ENCODE results near the gene PFKM. TPM values are rescaled to one million over a fixed set of nuclear protein-coding genes. Genes with fewer than 3 reads are reported as not detected.

PFKM gene
- total and polyA plus RNA-seq, 9 of the 15 experiments (the other 6 are each of a cell fraction or from before 2014, with no cell fraction given), result 16.5 to 39.9 (median 31.7) TPM

DNA sequence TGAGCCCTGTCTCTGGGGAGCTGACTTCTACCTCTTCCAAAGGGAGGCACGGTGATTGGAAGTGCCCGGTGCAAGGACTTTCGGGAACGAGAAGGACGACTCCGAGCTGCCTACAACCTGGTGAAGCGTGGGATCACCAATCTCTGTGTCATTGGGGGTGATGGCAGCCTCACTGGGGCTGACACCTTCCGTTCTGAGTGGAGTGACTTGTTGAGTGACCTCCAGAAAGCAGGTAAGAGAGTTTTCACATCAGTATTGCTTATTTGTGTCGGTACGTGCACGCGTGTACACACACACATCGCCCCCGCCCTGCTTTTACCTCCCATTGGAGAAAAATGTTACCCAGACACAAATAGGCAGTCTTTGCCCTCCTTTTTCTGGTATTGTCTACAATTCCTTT, 13.7 kb downstream of the PFKM start:
- ChIA-PET POLR2A (interaction anchor here (0.7 to 1.3 kb wide), 4 partner anchors 10 to 34 kb away, joined by 3 to 4 read pairs (median 3); partner anchors contain the start of gene PFKM), CTCF (ENCODE audit: low intra/inter-chr PET ratio) (no interaction called here)
- ATAC-seq (no peak), DNase-seq (ENCODE audit: extremely low read depth in 1 of 4, low spot score in 3 of 4) (no peak), FAIRE-seq (no peak)
- Histone ChIP-seq H3K36me3 (ENCODE audit: control insufficient read depth, insufficient read depth, low read length) (peaks cover 68% of the 10 kb centered on the region; the same call in 2 of the 3 replicates), H3K27me3 (ENCODE audit: control insufficient read depth in 2 of 2, insufficient read depth in 2 of 2, low read length in 2 of 2) (no peaks in the 10 kb centered on the region), H3K4me3 (no peak overlapping the region), H3K9me3 (replicated peaks; ENCODE audit: control insufficient read depth, insufficient read depth, low read depth, low read length) (no peaks in the 10 kb centered on the region), H3K79me2 (ENCODE audit: control insufficient read depth, insufficient read depth, low read length) (no peaks in the 10 kb centered on the region), H4K20me1 (replicated peaks; ENCODE audit: control insufficient read depth, insufficient read depth, low read length) (no peaks in the 10 kb centered on the region), H3K4me2 (ENCODE audit: insufficient read depth, low read length) (no peak overlapping the region), H2AFZ (ENCODE audit: low read depth, low read length) (no peak overlapping the region), H3K9ac (ENCODE audit: insufficient read depth in 1 of 2, low read depth in 2 of 2, low read length in 2 of 2) (no peak overlapping the region), H3K9me1 (ENCODE audit: control insufficient read depth, insufficient read depth, low read length) (no peaks in the 10 kb centered on the region), H3K27ac (ENCODE audit: extremely low read depth, low read depth, low read length) (no peak overlapping the region), H3K4me1 (replicated peaks in 1 of 2; ENCODE audit: control insufficient read depth in 2 of 2, insufficient read depth in 2 of 2, low read length in 2 of 2) (no peaks in the 10 kb centered on the region)
- intact Hi-C loops (cut with micrococcal nuclease), result no loop called here
- BruUV-seq (replicated peaks), result no TSS peak
- 79% methylated on average over 14 of the region's 14 CpGs for WGBS (ENCODE audit: insufficient coverage, low coverage, missing lambda C conversion rate)
- TF ChIP-seq MTA2 (IDR thresholded peaks at IDR 0.05; ENCODE audit: low read depth) (no peak), MCM2 (IDR thresholded peaks at IDR 0.05; ENCODE audit: low read depth) (no peak), ILK (tag; IDR thresholded peaks at IDR 0.05; ENCODE audit: borderline replicate concordance, low read depth) (no peak), GABPB2 (CRISPR knock-in tag; conservative IDR thresholded peaks at IDR 0.05) (no peak), GABPA (tag; conservative IDR thresholded peaks at IDR 0.05; ENCODE audit: low read depth) (no peak), CEBPB (tag; IDR thresholded peaks at IDR 0.05) (no peak), PTBP1 (IDR thresholded peaks at IDR 0.05; ENCODE audit: low read depth, low read length) (no peak), STAG1 (CRISPR knock-in tag; IDR thresholded peaks at IDR 0.05; ENCODE audit: borderline replicate concordance) (no peak), STAT5B (CRISPR knock-in tag; IDR thresholded peaks at IDR 0.05) (no peak), ZBTB8A (IDR thresholded peaks at IDR 0.05; ENCODE audit: partially characterized antibody) (no peak), YY1 (IDR thresholded peaks at IDR 0.05; ENCODE audit: borderline replicate concordance in 1 of 3, control insufficient read depth in 1 of 3, extremely low read depth in 1 of 3, insufficient read depth in 3 of 3, insufficient read length in 1 of 3, insufficient replicate concordance in 2 of 3, low read depth in 1 of 3, low read length in 2 of 3) (no peak)
- TF ChIP-seq, protein P1, sequence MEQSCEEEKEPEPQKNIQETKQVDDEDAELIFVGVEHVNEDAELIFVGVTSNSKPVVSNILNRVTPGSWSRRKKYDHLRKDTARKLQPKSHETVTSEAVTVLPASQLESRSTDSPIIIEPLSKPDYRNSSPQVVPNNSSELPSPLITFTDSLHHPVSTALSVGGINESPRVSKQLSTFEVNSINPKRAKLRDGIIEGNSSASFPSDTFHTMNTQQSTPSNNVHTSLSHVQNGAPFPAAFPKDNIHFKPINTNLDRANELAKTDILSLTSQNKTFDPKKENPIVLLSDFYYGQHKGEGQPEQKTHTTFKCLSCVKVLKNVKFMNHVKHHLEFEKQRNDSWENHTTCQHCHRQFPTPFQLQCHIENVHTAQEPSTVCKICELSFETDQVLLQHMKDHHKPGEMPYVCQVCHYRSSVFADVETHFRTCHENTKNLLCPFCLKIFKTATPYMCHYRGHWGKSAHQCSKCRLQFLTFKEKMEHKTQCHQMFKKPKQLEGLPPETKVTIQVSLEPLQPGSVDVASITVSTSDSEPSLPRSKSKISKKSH (CRISPR knock-in tag; IDR thresholded peaks at IDR 0.05), result no peak
- TF ChIP-seq, protein P2, sequence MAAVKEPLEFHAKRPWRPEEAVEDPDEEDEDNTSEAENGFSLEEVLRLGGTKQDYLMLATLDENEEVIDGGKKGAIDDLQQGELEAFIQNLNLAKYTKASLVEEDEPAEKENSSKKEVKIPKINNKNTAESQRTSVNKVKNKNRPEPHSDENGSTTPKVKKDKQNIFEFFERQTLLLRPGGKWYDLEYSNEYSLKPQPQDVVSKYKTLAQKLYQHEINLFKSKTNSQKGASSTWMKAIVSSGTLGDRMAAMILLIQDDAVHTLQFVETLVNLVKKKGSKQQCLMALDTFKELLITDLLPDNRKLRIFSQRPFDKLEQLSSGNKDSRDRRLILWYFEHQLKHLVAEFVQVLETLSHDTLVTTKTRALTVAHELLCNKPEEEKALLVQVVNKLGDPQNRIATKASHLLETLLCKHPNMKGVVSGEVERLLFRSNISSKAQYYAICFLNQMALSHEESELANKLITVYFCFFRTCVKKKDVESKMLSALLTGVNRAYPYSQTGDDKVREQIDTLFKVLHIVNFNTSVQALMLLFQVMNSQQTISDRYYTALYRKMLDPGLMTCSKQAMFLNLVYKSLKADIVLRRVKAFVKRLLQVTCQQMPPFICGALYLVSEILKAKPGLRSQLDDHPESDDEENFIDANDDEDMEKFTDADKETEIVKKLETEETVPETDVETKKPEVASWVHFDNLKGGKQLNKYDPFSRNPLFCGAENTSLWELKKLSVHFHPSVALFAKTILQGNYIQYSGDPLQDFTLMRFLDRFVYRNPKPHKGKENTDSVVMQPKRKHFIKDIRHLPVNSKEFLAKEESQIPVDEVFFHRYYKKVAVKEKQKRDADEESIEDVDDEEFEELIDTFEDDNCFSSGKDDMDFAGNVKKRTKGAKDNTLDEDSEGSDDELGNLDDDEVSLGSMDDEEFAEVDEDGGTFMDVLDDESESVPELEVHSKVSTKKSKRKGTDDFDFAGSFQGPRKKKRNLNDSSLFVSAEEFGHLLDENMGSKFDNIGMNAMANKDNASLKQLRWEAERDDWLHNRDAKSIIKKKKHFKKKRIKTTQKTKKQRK (IDR thresholded peaks at IDR 0.05; ENCODE audit: borderline replicate concordance, low read depth, low read length), result no peak
- in situ Hi-C loops (cut with MboI), result no loop called here
